GM03348 (cell line): ENCODE results near the gene CPT2.
"Not testable (repeated sequence)": the region's sequence is repeated elsewhere in the genome, so short reads cannot be mapped to it uniquely, and the experiment has no call there.

Experiments
- DNase-seq: peaks from one replicate; pipeline ENCODE4 v3.0.0; 2012; ENCODE audit warnings: low spot score

Gene CPT2

GRCh38 chr1:53182111-53182593 lies 14.5 kb upstream of the CPT2 start:
- peak; percentile 68 for DNase-seq

GRCh38 chr1:53182716-53183094 lies 13.9 kb upstream of the CPT2 start:
- no peak for DNase-seq

GRCh38 chr1:53183095-53183990 lies 13.3 kb upstream of the CPT2 start:
- peak; percentile 40 for DNase-seq

- not testable (repeated sequence) for DNase-seq
These were observed 10.7 kb upstream of the CPT2 start for GRCh38 chr1:53185955-53186297.

- no peak for DNase-seq
These were observed 10.1 kb upstream of the CPT2 start for GRCh38 chr1:53186533-53186932.

GRCh38 chr1:53187401-53187800 lies 9.2 kb upstream of the CPT2 start:
- DNase-seq, result no peak

DNA sequence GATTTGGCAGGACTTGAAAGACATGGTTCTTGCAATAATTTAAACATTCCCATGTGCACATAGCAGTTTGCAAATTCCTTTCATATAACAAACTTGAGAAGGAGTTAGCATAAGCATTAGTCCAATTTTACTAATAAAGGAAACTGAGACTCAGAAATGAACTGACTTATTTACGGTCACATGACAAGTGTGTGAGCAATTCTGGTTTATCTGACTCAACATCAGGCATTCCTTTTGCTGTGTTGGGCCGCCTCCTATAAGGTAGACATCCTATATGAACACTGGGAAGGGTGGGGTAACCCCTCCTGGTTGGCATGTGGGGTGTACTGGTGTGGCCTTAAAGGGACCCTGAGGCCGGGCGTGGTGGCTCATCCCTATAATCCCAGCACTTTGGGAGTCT lies 8.5 kb upstream of the CPT2 start:
- no peak for DNase-seq

DNA sequence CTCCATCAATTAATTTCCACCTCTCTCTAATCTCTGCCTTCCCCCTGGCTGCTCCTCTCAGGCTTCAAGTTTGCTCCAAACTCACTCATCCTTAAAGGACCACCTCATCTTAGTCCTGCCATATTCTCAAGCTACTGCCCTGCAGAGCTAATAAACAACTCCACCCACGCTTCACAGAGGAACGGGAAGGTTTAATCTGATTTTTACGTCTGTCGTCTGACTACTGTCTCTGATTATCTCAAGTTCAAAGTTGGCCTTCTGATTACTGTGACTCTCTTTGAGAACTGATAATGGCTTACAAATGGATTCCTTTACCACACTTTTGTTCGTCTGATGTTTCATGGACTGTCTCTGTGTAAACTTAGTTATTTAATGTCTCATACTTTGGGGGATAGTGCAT lies 7.6 kb upstream of the CPT2 start:
- no peak for DNase-seq

GRCh38 chr1:53190210-53190611 lies 6.4 kb upstream of the CPT2 start:
- no peak for DNase-seq

DNA sequence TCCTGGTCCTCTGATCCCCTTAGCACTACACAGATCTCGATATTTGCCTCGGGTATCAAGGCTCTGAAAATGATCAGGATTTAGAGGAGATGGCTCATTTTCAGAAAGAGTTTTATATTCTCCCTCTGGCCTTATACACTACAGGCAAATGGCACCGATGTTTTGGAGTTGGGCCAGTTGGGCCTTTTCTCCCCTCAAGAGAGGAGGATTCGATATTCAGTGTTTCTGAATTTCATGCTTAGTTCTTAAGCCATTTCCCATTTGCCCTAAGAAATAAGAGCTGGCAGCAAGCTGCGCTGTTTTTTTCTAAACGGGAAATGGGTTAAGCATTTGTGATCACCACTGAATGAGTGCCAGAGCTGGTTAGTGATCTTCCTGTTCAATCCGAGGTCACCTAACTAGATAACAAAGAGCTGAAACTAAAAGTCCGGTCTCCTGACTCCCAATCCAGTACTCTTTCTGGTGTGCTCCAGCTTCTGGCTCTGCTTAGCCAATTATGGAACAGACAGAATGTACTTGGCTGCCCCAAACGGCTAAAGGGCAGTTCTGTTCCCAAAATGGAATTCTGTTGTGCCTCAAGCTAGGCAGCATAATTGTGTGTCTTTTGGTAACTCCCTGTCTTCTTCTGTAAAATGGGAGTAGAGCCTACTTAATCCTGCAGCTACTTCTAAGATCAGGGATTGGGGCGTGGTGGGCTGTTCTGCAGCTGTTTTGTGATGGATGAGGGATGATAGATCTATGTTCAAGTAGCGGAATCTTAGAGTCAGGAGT lies 1.2 kb upstream of the CPT2 start:
- DNase-seq, result no peak

DNA sequence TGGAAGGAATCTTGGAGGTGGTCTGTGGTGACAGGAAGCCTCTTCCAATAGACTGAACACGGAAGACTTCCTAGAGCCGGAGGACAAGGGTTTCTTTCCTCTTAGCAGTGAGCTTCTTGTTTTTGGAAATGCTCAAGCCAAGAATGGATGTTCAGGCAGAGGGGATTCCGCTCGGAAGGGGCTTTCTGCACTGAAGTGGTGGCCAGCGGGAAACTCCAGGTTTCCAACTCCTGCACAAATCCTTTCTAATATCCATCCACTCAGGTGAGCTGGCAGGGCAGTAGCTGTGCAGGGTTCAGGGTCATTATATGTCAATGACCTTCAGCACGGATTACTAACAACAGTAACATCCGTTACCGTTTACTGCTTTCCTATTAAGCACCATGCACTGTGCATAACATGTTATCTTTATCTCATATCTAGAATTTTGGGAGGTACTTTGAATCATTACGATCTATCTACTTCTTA lies 573 bp upstream of the CPT2 start:
- DNase-seq, result no peak

DNA sequence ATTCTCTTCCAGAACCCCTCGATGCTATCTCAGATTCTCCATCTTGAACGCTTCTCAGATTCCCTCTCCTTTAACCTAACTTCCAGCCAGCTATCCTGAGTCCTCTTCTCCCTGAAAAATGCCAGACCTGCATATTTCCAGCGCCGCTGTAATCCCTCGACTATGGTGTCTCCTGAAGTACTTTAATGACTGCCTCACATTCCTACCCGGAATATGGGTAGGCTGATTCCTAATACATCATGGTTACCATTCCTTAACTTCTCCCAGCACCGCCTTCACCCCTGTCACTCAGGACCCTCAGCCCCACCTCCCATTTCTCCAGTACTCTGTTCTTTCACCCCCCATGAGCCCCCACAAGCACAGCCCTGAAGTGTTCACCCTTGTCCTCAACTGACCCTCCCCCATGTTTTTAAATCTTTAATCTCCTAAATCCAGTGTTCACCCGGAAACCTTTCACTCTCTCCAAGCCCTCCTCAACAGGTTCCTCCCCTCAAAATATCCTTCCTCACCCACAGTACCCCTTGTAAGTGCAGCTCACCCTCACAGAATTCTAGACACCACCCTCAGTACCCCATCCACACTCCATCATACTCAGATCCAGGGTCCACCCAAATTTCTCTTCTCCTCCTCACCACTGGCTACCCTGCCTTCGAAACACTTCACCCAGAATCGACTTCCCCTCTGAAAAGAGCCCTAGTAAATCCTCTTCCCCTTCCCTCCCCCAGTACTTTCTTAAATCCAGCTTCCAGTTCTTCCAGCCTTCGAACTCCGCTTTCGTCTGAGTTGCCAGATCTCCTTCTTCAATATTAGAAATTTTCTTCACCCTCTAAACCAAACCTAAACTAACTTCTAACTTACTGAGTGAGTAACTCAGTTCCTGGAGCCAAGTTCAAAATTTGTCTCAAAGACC lies 922 bp downstream of the CPT2 start:
- DNase-seq, result peak; percentile 52

GRCh38 chr1:53198241-53198651 lies 1.6 kb downstream of the CPT2 start:
- peak; percentile 48 for DNase-seq

DNA sequence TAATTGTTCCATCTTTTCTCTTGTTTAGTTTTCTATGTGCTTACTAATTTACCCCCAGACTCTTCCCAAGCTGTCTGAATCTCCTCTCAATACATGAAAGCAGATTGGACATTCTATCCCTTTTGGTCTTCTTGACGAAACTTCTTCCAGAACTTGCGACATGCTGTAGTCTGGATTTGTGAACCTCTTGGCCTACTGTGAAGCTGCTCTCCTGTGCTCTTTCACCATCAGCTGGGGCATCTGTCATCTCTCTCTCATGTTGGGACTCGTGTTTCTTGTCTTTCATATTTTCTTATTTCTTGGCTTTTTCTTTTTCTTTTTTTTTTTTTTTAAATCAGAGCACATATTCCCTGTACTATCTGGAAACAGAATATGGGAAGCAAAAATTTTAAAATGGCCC lies 6.8 kb downstream of the CPT2 start:
- DNase-seq, result no peak

GRCh38 chr1:53205496-53205895 lies 8.9 kb downstream of the CPT2 start:
- not testable (repeated sequence) for DNase-seq

DNA sequence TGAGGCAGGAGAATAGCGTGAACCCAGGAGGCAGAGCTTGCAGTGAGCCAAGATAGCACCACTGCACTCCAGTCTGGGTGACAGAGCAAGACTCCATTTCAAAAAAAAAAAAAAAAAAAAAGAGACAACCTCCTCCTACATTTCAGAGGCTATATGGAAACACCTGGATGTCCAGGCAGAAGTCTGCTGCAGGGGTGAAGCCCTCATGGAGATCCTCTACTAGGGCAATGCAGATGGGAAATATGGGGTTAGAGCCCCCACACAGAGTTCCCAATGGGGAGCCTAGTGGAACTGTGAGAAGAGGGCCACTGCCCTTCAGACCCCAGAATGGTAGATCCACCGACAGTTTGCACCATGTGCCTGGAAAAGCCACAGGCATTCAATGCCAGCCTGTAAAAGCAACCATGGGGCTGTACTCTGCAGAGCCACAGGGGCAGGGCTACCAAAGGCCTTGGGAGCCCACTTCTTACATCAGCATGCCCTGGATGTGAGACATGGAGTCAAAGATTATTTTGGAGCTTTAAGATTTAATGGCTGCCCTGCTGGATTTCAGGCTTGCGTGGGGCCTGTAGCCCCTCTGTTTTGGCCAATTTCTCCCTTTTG lies 9.6 kb downstream of the CPT2 start:
- not testable (repeated sequence) for DNase-seq

DNA sequence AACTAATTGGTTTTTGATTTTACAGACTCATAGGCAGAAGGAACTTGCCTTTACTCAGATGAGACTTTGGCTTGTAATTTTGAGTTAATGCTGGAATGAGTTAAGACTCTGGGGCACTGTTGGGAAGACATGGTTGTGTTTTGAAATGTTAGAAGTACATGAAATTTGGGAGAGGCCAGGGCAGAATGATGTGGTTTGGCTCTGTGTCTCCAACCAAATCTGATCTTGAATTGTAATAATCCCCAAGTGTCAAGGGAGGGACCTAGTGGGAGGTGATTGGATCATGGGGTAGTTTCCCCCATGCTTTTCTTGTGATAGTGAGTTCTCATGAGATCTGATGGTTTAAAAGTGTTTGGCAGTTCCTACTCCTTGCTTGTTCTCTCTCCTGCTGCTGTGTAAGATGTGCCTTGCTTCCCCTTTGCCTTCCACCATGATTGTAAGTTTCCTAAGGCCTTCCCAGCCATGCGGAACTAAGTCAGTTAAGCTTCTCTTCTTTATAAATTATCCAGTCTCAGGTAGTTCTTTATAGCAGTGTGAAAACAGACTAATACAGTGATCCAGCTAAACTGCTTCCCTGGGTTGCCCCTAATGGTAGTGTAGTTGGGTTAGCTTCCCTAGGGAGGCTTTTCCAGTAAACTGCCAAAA lies 10.2 kb downstream of the CPT2 start:
- no peak for DNase-seq

DNA sequence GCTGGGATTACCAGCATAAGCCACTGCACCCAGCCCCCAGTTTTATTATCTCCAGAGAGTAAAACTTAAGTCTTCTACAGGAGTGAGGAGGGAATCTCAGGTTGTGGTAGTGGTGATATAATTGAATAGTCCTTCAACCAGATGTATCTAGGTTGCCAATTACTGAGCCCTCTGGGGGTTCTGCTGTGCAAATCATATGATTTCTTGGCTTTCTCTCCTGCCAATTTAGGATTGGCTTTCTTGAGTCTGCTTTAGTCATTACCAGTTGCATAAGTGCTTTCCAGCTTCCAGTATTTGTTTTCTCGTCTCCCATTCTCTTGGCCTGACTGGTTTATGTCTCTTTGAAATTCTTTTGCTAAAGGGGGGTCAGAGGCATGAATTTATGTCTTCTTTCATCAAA lies 11.1 kb downstream of the CPT2 start:
- peak; percentile 37 for DNase-seq

- DNase-seq, result no peak
These were observed 13.7 kb downstream of the CPT2 start for GRCh38 chr1:53210352-53210751.

DNA sequence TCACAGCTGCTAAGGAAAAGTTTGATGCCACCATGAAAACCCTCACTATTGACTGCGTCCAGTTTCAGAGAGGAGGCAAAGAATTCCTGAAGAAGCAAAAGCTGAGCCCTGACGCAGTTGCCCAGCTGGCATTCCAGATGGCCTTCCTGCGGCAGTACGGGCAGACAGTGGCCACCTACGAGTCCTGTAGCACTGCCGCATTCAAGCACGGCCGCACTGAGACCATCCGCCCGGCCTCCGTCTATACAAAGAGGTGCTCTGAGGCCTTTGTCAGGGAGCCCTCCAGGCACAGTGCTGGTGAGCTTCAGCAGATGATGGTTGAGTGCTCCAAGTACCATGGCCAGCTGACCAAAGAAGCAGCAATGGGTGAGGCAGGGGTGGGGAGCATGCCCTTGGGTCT lies 14.3 kb downstream of the CPT2 start:
- DNase-seq, result no peak

DNA sequence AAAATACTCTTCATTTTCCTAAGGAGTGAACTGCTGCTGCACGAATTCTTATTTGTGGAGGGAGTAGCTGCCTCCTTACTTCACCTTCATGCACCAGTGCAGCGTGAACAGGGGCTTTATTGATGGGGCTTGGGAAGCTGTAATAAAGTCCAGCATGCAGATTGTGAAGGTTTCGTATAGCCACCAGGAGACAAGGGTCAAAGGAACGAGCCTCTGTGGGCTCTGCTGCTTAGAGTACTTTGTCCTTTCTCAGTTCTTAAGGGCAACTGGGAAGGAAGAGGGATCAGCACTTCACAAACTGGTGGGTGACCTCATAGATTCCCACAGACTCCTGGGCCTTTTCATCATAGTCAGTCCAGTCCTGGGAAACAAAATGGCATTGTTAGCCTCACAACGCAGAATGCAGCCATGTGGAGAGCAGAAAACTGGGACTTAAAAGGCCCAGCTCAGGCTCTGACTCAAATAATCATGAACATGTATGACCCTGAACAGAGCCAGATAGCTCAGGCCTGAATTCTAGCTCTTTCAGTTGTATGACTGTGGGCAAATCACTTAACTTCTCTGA lies 17.8 kb downstream of the CPT2 start:
- DNase-seq, result no peak
